Amniotic stem cell (primary cell): ENCODE results near the gene ERCC1.
"Not testable (repeated sequence)": the region's sequence is repeated elsewhere in the genome, so short reads cannot be mapped to it uniquely, and the experiment has no call there.

Source experiments
- DNase-seq: peaks from one replicate; lab custom pipeline; 2025; lab: John Stamatoyannopoulos, UW

ERCC1 gene

GRCh38 chr19:45429896-45430295 lies 6.2 kb upstream of the ERCC1 start:
- DNase-seq: not testable (repeated sequence)

GRCh38 chr19:45428384-45429231 lies 4.9 kb upstream of the ERCC1 start:
- DNase-seq: peak; percentile 24

- peak; percentile 82 for DNase-seq
Observed at GRCh38 chr19:45424191-45425058, 708 bp upstream of the ERCC1 start.

GRCh38 chr19:45423033-45423588 lies 606 bp downstream of the ERCC1 start:
- no peak for DNase-seq

- DNase-seq: no peak
Observed at GRCh38 chr19:45421947-45422498, 1.7 kb downstream of the ERCC1 start.

GRCh38 chr19:45420871-45421270 lies 2.8 kb downstream of the ERCC1 start:
- no peak for DNase-seq

- no peak for DNase-seq
Observed at GRCh38 chr19:45420356-45420755, 3.4 kb downstream of the ERCC1 start.

GRCh38 chr19:45419895-45420294 lies 3.8 kb downstream of the ERCC1 start:
- no peak for DNase-seq

- DNase-seq: no peak
Observed at GRCh38 chr19:45419396-45419795, 4.3 kb downstream of the ERCC1 start.

GRCh38 chr19:45418802-45419201 lies 4.9 kb downstream of the ERCC1 start:
- no peak for DNase-seq

- DNase-seq: no peak
Observed at GRCh38 chr19:45417151-45417550, 6.6 kb downstream of the ERCC1 start.

GRCh38 chr19:45414468-45414867 lies 9.2 kb downstream of the ERCC1 start:
- DNase-seq: no peak

- no peak for DNase-seq
Observed at GRCh38 chr19:45413497-45413896, 10.2 kb downstream of the ERCC1 start.

- not testable (repeated sequence) for DNase-seq
Observed at GRCh38 chr19:45410330-45410729, 13.4 kb downstream of the ERCC1 start.

GRCh38 chr19:45409557-45409920 lies 14.2 kb downstream of the ERCC1 start:
- no peak for DNase-seq

- no peak for DNase-seq
Observed at GRCh38 chr19:45408830-45409556, 14.7 kb downstream of the ERCC1 start.

GRCh38 chr19:45408121-45408520 lies 15.6 kb downstream of the ERCC1 start:
- no peak for DNase-seq

GRCh38 chr19:45407585-45407984 lies 16.1 kb downstream of the ERCC1 start:
- not testable (repeated sequence) for DNase-seq

GRCh38 chr19:45407091-45407375 lies 16.7 kb downstream of the ERCC1 start:
- DNase-seq: no peak

- peak; percentile 65 for DNase-seq
Observed at GRCh38 chr19:45406226-45407090, 17.3 kb downstream of the ERCC1 start, which contains the start of gene POLR1G. TSS of gene POLR1G (plus strand) at chr19:45406644. CDS start at chr19:45406697, 53 bp downstream.
